Suprapubic skin (tissue), 4 donors: ENCODE data around the gene MPDU1. TPM values are rescaled to one million over a fixed set of nuclear protein-coding genes. Genes with fewer than 3 reads are reported as not detected.
A peak's percentile ranks its signal among the peaks of the same experiment; 100 is the strongest.

Experiments used
- DNase-seq, 2 donors: peaks; one replicate each; pipeline ENCODE4 v3.0.0-alpha.2; 2019; ENCODE audit warnings: low spot score in 2 of 2
- H3K27ac ChIP-seq: fragments of 200-600 bp; sonication (generic); one replicate; pipeline ENCODE4 v1.5.1; 2019
- H3K27me3 ChIP-seq: fragments of 200-600 bp; sonication (generic); one replicate; pipeline ENCODE4 v1.5.1; 2019
- H3K36me3 ChIP-seq: fragments of 200-600 bp; sonication (generic); one replicate; pipeline ENCODE4 v1.5.1; 2019
- H3K4me1 ChIP-seq: fragments of 200-600 bp; sonication (generic); one replicate; pipeline ENCODE4 v1.5.1; 2019
- H3K4me3 ChIP-seq: fragments of 200-600 bp; sonication (generic); one replicate; pipeline ENCODE4 v1.5.1; 2019; ENCODE audit warnings: mild to moderate bottlenecking
- H3K9me3 ChIP-seq: fragments of 200-600 bp; sonication (generic); one replicate; pipeline ENCODE4 v1.5.1; 2019
- EP300 ChIP-seq: sonication (generic); formaldehyde crosslinking; IDR thresholded peaks from one replicate; pipeline ENCODE4 v1.6.1; 2017; ENCODE audit warnings: antibody characterized with exemption
- POLR2A ChIP-seq, 2 donors: fragments of 450-650 bp; IDR thresholded peaks; one replicate each; pipeline ENCODE4 v1.6.1; 2017; ENCODE audit warnings: antibody characterized with exemption in 2 of 2, mild to moderate bottlenecking in 2 of 2, moderate library complexity in 2 of 2
- POLR2AphosphoS5 ChIP-seq, 3 donors: sonication (generic); formaldehyde crosslinking; IDR thresholded peaks; one replicate each; pipeline ENCODE4 v1.6.1; 2017; ENCODE audit warnings: antibody characterized with exemption in 3 of 3
- WGBS: methylation state at CpG from one replicate; pipeline ENCODE4 v1.1.5; 2018; 5-methylcytosine and 5-hydroxymethylcytosine counted together
- total RNA-seq, 4 donors: library from RNA; depleted of rRNA; stranded (reverse); fragments of >200 nt; gene quantifications; one replicate each; pipeline ENCODE4 v1.1.0, GENCODE V29; 2016
- TF ChIP-seq, protein P1 (sequence below), 2 donors: fragments of 200-600 bp in 1 of 2; fragments of 450-650 bp in 1 of 2; sonication (generic) in 1 of 2; IDR thresholded peaks; one replicate each; pipeline ENCODE4 v1.5.1; 2016 to 2019; ENCODE audit warnings: antibody characterized with exemption in 2 of 2, mild to moderate bottlenecking in 1 of 2, moderate library complexity in 1 of 2

The MPDU1 gene
- total RNA-seq, 4 donors from 2014 or later, result 54.3 to 104 (median 86.3) TPM

DNA sequence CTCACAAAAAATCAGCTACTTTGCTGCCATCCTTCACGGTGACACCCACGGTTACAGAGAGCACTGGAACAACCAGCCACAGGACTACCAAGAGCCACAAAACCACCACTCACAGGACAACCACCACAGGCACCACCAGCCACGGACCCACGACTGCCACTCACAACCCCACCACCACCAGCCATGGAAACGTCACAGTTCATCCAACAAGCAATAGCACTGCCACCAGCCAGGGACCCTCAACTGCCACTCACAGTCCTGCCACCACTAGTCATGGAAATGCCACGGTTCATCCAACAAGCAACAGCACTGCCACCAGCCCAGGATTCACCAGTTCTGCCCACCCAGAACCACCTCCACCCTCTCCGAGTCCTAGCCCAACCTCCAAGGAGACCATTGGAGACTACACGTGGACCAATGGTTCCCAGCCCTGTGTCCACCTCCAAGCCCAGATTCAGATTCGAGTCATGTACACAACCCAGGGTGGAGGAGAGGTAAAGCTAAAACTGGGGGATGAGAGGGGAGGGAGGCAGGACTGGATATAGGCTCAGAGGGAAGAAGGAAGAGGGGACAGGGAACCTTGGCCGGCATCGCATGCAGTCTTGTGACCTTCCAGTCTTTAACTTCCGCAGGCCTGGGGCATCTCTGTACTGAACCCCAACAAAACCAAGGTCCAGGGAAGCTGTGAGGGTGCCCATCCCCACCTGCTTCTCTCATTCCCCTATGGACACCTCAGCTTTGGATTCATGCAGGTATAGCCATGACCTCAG is 3.6 kb upstream of the MPDU1 start:
- TF ChIP-seq POLR2A (IDR thresholded peaks at IDR 0.05), result peak in 1 of 2 donors; percentile 4
- TF ChIP-seq EP300, result no peak
- Histone ChIP-seq H3K36me3 (peaks cover 39% of the 10 kb centered on the region), H3K4me1 (peaks cover 88% of the 10 kb centered on the region), H3K4me3 (peak overlapping the region; percentile 60), H3K27me3 (no peaks in the 10 kb centered on the region), H3K27ac (peak overlapping the region; percentile 90), H3K9me3 (no peaks in the 10 kb centered on the region)
- 60% methylated on average over 8 of the region's 12 CpGs for WGBS
- DNase-seq, result no peak

DNA sequence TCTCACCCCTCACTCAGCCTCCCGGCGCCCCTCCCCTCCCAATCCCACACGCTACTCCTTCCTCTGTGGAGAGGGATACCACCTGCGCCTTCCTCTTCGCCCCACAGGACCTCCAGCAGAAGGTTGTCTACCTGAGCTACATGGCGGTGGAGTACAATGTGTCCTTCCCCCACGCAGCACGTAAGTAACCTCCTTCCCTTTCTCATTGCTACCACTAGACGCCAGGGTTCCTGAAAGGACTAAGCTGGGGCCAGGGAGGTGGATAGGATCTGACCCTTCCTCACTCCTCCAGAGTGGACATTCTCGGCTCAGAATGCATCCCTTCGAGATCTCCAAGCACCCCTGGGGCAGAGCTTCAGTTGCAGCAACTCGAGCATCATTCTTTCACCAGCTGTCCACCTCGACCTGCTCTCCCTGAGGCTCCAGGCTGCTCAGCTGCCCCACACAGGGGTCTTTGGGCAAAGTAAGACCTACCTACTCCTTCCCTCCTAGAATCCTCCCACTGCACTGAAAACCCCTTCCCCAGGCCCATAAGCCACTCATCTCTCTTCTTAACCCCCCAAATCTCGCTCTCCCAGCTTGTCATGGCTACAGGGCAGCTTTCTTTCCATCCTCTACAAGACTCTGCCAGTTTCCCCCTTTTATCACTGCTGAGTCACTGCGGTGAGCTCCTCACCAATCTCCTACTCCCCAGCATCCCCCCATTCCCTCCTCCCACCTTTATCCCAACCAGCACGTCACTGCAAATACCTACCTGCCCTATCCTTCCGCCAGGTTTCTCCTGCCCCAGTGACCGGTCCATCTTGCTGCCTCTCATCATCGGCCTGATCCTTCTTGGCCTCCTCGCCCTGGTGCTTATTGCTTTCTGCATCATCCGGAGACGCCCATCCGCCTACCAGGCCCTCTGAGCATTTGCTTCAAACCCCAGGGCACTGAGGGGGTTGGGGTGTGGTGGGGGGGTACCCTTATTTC is 2.8 kb upstream of the MPDU1 start:
- Histone ChIP-seq H3K36me3 (peaks cover 30% of the 10 kb centered on the region), H3K9me3 (no peaks in the 10 kb centered on the region), H3K27ac (peak overlapping the region; percentile 90), H3K27me3 (no peaks in the 10 kb centered on the region), H3K4me3 (peak overlapping the region; percentile 60), H3K4me1 (peaks cover 87% of the 10 kb centered on the region)
- no peak for DNase-seq
- 76% methylated on average over 23 of the region's 23 CpGs for WGBS
- TF ChIP-seq POLR2AphosphoS5 (IDR thresholded peaks at IDR 0.05) (no peak), POLR2A (IDR thresholded peaks at IDR 0.05) (no peak), EP300 (no peak)
- TF ChIP-seq, protein P1, sequence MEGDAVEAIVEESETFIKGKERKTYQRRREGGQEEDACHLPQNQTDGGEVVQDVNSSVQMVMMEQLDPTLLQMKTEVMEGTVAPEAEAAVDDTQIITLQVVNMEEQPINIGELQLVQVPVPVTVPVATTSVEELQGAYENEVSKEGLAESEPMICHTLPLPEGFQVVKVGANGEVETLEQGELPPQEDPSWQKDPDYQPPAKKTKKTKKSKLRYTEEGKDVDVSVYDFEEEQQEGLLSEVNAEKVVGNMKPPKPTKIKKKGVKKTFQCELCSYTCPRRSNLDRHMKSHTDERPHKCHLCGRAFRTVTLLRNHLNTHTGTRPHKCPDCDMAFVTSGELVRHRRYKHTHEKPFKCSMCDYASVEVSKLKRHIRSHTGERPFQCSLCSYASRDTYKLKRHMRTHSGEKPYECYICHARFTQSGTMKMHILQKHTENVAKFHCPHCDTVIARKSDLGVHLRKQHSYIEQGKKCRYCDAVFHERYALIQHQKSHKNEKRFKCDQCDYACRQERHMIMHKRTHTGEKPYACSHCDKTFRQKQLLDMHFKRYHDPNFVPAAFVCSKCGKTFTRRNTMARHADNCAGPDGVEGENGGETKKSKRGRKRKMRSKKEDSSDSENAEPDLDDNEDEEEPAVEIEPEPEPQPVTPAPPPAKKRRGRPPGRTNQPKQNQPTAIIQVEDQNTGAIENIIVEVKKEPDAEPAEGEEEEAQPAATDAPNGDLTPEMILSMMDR (IDR thresholded peaks at IDR 0.05), result no peak

DNA sequence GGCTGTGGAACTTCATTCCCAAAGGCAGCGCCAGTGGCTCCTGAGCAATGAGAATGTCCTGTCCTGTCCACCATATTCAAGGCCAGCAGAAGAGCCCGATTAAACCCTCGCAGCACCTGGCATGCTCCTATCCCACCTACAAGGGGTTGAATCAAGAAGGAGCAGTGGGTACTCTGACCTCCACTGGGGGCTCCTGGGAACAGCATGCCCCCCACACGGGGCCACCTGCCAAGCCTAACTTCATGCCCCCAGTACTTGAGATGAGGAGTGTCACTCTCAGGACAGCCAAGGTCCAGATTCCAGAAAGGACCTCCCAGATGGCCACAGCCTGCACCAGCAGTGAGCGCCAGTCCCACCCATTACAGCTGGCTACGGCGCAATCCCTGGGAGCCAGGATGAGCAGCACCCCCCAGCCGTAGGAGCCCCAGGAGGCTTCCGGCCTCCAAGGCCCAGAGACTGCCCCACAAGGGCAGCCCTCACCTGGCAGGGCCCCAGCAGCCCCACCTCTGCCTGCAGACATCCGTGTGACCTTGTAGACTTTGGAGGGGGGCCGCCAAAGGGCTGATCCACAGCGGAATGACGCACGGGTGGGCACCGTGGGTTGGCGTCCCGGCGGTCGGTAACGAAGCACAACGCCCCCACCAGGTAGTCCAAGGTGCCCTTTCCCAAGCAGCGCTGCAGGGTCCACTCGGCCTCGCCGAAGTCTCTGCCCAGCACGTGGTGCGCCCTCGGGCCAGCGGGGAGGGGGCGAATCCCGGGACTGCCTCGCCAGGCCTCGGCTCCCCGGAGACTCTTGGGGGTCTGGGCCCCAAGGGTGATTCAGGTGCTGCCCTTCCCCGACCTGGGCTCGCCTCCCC is 1.0 kb upstream of the MPDU1 start:
- DNase-seq, result no peak
- no peak for TF ChIP-seq POLR2A (IDR thresholded peaks at IDR 0.05)
- TF ChIP-seq, protein P1 (IDR thresholded peaks at IDR 0.05), result no peak
- TF ChIP-seq POLR2AphosphoS5 (IDR thresholded peaks at IDR 0.05), result no peak
- no peak for TF ChIP-seq EP300
- WGBS, result 73% methylated on average over 5 of the region's 36 CpGs

DNA sequence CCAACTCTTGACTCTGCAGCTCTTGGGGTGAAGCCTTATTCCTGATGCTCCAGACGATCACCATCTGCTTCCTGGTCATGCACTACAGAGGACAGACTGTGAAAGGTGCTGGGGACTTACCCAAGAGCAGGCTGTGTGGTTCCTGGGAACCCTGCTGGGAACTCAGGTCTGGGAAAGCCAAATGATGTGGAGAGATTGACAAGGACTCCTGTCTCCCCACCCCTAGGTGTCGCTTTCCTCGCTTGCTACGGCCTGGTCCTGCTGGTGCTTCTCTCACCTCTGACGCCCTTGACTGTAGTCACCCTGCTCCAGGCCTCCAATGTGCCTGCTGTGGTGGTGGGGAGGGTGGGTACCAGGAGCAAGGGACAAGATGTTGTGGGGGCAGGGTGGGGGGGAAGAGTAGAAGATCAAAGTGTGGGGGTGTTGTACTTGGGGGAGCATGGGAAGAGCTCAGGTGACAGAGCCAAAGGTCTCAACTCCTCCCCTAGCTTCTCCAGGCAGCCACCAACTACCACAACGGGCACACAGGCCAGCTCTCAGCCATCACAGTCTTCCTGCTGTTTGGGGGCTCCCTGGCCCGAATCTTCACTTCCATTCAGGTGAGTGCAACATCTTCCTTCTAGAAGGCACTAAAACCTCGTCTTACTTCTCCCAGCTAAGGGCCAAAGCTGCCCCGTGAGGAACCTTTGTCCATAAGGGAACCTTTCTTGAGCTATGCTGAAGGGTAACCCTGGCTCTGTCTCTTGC is 3.2 kb downstream of the MPDU1 start:
- peaks cover 15% of the 10 kb centered on the region for H3K36me3 ChIP-seq
- no peak for TF ChIP-seq POLR2A (IDR thresholded peaks at IDR 0.05)
- TF ChIP-seq, protein P1 (IDR thresholded peaks at IDR 0.05), result peak; percentile 9 to 54
- TF ChIP-seq EP300, result no peak
- TF ChIP-seq POLR2AphosphoS5 (IDR thresholded peaks at IDR 0.05), result no peak
- H3K9me3 ChIP-seq, result no peaks in the 10 kb centered on the region
- peak overlapping the region; percentile 79 for H3K27ac ChIP-seq
- peaks cover 83% of the 10 kb centered on the region for H3K4me1 ChIP-seq
- WGBS, result 46% methylated on average over 6 of the region's 9 CpGs
- no peak overlapping the region for H3K4me3 ChIP-seq
- no peaks in the 10 kb centered on the region for H3K27me3 ChIP-seq
- DNase-seq, result no peak

More for the DNA sequence above, 1.0 kb upstream of the MPDU1 start:
- Histone ChIP-seq H3K4me3 (peak overlapping the region; percentile 60), H3K4me1 (peaks cover 83% of the 10 kb centered on the region), H3K27me3 (no peaks in the 10 kb centered on the region), H3K9me3 (no peaks in the 10 kb centered on the region), H3K27ac (peak overlapping the region; percentile 96), H3K36me3 (peaks cover 19% of the 10 kb centered on the region)
